Measurements from ENCODE around the gene GLCCI1.

DNA sequence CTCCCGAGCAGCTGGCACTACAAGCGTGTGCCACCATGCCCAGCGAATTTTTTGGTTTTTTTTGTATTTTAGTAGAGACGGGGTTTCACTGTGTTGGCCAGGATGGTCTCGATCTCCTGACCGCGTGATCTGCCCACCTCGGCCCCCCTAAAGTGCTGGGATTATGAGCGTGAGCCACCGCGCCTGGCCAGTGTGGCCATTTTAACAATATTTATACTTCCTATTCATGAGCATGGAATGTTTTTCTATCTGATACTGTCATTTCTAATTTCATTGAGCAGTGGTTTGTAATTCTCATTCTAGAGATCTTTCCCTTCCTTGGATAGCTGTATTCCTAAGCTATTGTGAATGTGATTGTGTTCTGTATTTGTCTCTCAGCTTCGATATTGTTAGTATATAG, 96.2 kb downstream of the GLCCI1 start:
- TF ChIP-seq, protein P1, sequence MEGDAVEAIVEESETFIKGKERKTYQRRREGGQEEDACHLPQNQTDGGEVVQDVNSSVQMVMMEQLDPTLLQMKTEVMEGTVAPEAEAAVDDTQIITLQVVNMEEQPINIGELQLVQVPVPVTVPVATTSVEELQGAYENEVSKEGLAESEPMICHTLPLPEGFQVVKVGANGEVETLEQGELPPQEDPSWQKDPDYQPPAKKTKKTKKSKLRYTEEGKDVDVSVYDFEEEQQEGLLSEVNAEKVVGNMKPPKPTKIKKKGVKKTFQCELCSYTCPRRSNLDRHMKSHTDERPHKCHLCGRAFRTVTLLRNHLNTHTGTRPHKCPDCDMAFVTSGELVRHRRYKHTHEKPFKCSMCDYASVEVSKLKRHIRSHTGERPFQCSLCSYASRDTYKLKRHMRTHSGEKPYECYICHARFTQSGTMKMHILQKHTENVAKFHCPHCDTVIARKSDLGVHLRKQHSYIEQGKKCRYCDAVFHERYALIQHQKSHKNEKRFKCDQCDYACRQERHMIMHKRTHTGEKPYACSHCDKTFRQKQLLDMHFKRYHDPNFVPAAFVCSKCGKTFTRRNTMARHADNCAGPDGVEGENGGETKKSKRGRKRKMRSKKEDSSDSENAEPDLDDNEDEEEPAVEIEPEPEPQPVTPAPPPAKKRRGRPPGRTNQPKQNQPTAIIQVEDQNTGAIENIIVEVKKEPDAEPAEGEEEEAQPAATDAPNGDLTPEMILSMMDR (IDR thresholded peaks at IDR 0.05; ENCODE audit: low read length), result no peak
- TF ChIP-seq EZH2 (IDR thresholded peaks at IDR 0.05; ENCODE audit: borderline replicate concordance, low read length), result no peak

Measured in OCI-LY1 (cell line).